Nephron (organoid): ENCODE results near the gene ACTN2.

ENCODE experiments used
- H3K27ac Mint-ChIP-seq, 3 experiments: 2 replicates each; pipeline ENCODE4 v1.8.0; 2020; ENCODE audit warnings: mixed read lengths in 3 of 3, mild to moderate bottlenecking in 2 of 3, moderate library complexity in 1 of 3
- H3K27me3 Mint-ChIP-seq: 2 replicates; pipeline ENCODE4 v1.8.0; 2021; ENCODE audit warnings: low read depth, mild to moderate bottlenecking, moderate library complexity, mixed read lengths
- H3K36me3 Mint-ChIP-seq: 2 replicates; pipeline ENCODE4 v1.8.0; 2020; ENCODE audit warnings: low read depth, mixed read lengths
- H3K4me1 Mint-ChIP-seq: 2 replicates; pipeline ENCODE4 v1.8.0; 2020; ENCODE audit warnings: mixed read lengths
- H3K4me3 Mint-ChIP-seq, 3 experiments: 2 replicates each; pipeline ENCODE4 v1.8.0; 2020; ENCODE audit warnings: mild to moderate bottlenecking in 3 of 3, mixed read lengths in 3 of 3, moderate library complexity in 2 of 3
- H3K9me3 Mint-ChIP-seq: 2 replicates; pipeline ENCODE4 v1.8.0; 2020; ENCODE audit warnings: mixed read lengths
- TF ChIP-seq, protein P1 (sequence below), 3 experiments: fragments of 200-600 bp; sonication (generic); IDR thresholded peaks; one replicate each; pipeline ENCODE4 v1.5.0; 2021; ENCODE audit warnings: antibody characterized with exemption in 3 of 3; ENCODE audit not compliant: unreplicated experiment in 3 of 3

ACTN2 gene

DNA sequence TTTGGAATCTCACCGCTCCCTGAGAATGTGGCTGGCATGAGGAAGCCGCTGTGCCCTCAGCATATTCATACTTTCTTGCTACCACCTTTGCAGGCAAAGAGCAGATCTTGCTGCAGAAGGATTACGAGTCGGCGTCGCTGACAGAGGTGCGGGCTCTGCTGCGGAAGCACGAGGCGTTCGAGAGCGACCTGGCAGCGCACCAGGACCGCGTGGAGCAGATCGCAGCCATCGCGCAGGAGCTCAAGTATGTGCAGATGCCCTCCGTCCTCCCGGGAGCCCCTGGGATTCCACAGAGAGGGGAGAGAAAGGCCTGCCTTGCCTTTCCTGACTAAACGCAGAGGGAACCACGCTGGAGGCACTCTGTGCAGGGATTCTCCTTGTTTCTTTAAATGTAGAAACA, 58.2 kb downstream of the ACTN2 start:
- Mint-ChIP-seq H3K27ac (no peak overlapping the region), H3K27me3 (peaks cover 4% of the 10 kb centered on the region), H3K4me3 (no peak overlapping the region), H3K36me3 (peaks cover 4% of the 10 kb centered on the region), H3K4me1 (no peaks in the 10 kb centered on the region), H3K9me3 (peaks cover 5% of the 10 kb centered on the region)
- TF ChIP-seq, protein P1, sequence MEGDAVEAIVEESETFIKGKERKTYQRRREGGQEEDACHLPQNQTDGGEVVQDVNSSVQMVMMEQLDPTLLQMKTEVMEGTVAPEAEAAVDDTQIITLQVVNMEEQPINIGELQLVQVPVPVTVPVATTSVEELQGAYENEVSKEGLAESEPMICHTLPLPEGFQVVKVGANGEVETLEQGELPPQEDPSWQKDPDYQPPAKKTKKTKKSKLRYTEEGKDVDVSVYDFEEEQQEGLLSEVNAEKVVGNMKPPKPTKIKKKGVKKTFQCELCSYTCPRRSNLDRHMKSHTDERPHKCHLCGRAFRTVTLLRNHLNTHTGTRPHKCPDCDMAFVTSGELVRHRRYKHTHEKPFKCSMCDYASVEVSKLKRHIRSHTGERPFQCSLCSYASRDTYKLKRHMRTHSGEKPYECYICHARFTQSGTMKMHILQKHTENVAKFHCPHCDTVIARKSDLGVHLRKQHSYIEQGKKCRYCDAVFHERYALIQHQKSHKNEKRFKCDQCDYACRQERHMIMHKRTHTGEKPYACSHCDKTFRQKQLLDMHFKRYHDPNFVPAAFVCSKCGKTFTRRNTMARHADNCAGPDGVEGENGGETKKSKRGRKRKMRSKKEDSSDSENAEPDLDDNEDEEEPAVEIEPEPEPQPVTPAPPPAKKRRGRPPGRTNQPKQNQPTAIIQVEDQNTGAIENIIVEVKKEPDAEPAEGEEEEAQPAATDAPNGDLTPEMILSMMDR (IDR thresholded peaks at IDR 0.05; ENCODE audit: unreplicated experiment in 3 of 3): no peak

DNA sequence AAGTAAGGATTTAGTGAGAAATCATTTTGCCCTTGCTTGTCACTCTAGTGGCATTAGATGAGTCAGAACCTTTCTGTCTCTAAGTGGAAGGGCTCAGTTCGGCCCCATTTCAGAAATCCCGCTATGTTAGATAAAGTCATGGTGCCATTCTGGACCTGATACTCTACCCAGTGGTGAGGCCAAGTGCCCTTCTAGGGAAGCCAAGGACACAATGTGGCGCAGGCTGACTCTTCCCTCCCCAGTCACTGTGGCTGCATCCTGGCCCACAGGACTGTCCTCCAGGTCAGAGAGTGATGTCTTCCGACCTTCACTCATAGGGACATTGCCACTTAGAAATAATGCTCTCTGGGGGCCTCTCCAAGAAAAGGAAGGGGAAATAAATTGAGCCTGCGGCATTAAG, 60.5 kb downstream of the ACTN2 start:
- H3K4me3 Mint-ChIP-seq: no peak overlapping the region
- H3K27me3 Mint-ChIP-seq: no peaks in the 10 kb centered on the region
- no peaks in the 10 kb centered on the region for H3K36me3 Mint-ChIP-seq
- H3K9me3 Mint-ChIP-seq: no peaks in the 10 kb centered on the region
- H3K4me1 Mint-ChIP-seq: no peaks in the 10 kb centered on the region
- no peak overlapping the region for H3K27ac Mint-ChIP-seq
- TF ChIP-seq, protein P1 (IDR thresholded peaks at IDR 0.05; ENCODE audit: unreplicated experiment in 3 of 3): no peak

DNA sequence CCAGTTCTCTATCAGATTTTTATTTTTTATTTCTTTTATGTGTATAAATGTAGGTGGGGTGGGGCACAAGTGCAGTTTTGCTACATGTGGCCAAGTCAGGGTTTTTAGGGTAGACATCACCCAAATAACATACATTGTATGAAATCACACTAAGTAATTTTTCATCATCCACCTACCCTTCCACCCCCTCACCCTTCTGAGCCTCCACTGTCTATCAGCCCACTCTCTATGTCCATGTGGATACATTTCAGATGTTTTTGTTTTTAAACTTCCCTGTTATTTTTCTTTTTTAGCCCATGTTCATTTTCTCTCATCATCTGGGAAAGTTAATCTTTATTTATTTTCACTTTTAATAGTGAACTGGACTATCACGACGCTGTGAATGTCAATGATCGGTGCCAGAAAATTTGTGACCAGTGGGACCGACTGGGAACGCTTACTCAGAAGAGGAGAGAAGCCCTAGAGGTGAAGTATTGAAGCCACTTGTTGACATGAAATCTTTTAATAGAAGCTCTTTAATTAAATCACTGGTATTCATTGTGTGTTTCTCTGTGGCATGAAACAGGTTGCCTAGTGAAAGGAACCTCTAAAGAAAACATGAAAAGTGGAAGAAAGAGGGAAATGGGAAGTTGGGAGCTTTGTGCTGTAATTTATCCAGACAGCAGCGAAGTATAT, 61.1 kb downstream of the ACTN2 start:
- no peaks in the 10 kb centered on the region for H3K4me1 Mint-ChIP-seq
- no peaks in the 10 kb centered on the region for H3K36me3 Mint-ChIP-seq
- no peak overlapping the region for H3K4me3 Mint-ChIP-seq
- no peaks in the 10 kb centered on the region for H3K9me3 Mint-ChIP-seq
- TF ChIP-seq, protein P1 (IDR thresholded peaks at IDR 0.05; ENCODE audit: unreplicated experiment in 3 of 3): no peak
- no peaks in the 10 kb centered on the region for H3K27me3 Mint-ChIP-seq
- no peak overlapping the region for H3K27ac Mint-ChIP-seq

DNA sequence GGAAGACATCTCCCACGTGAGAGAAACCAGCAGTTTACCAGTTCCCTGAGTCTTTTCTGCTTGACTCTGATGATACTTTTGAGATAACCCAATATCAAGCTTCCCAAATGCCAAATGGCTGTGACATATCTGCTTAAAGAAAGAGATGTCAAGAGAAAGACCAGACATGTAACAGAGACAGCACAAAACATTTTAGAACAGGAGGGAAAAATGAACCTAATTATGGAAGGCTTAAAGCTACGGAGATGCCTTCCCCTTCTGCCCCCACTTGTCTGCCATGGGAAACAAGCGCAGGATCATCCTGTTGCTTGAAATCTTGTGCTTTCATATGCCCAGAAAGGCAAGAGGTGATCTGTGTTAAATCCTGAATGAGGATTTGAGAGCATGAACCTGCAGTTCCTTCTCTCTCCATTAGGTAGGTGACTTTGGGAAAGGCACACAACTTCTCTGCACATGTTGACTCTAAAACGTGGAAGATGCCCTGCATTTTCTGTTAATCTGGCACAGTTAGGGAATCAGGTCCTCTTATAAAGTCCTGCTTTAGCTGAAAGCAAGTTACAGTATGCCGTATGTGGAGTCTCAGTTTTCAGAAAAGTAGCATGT, 62.1 kb downstream of the ACTN2 start:
- Mint-ChIP-seq H3K4me1 (no peaks in the 10 kb centered on the region), H3K27ac (no peak overlapping the region), H3K9me3 (no peaks in the 10 kb centered on the region), H3K4me3 (no peak overlapping the region), H3K27me3 (no peaks in the 10 kb centered on the region), H3K36me3 (no peaks in the 10 kb centered on the region)
- TF ChIP-seq, protein P1 (IDR thresholded peaks at IDR 0.05; ENCODE audit: unreplicated experiment in 3 of 3): peak; percentile 8 to 21 (median 13)

DNA sequence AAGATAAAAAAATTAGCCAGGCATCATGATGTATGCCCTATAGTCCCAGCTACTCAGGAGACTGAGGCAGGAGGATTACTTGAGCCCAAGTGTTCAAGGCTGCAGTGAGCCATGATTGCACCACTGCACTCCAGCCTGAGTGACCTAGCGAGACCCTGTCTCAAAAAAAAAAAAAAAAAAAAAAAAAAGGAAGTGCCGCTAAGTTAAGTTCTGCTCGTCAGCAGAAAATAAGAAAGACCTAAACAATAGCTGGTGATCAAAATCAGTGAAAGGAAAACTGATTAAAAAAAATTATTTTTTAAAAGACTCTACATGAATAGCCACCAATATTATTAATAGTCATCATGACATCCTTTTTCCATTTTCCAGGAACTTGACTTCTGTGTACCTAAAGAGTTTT, 64.6 kb downstream of the ACTN2 start:
- H3K4me3 Mint-ChIP-seq: no peak overlapping the region
- no peaks in the 10 kb centered on the region for H3K36me3 Mint-ChIP-seq
- no peak overlapping the region for H3K27ac Mint-ChIP-seq
- H3K4me1 Mint-ChIP-seq: no peaks in the 10 kb centered on the region
- H3K9me3 Mint-ChIP-seq: no peaks in the 10 kb centered on the region
- no peaks in the 10 kb centered on the region for H3K27me3 Mint-ChIP-seq
- TF ChIP-seq, protein P1 (IDR thresholded peaks at IDR 0.05; ENCODE audit: unreplicated experiment in 3 of 3): no peak

DNA sequence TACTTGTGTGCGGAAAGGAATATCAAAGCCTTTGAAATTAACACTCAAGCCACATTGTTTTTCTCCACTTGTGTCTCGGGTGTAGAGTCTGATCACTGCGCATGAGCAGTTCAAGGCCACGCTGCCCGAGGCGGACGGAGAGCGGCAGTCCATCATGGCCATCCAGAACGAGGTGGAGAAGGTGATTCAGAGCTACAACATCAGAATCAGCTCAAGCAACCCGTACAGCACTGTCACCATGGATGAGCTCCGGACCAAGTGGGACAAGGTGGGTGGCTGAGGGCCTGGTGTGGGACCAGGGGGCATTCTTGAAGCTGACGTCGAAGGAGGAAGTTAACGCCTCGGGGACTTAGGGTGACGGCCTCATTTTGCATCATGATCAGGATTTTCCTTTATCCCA, 65.1 kb downstream of the ACTN2 start:
- H3K4me3 Mint-ChIP-seq: no peak overlapping the region
- TF ChIP-seq, protein P1 (IDR thresholded peaks at IDR 0.05; ENCODE audit: unreplicated experiment in 3 of 3): no peak
- no peaks in the 10 kb centered on the region for H3K36me3 Mint-ChIP-seq
- no peaks in the 10 kb centered on the region for H3K9me3 Mint-ChIP-seq
- H3K27ac Mint-ChIP-seq: no peak overlapping the region
- H3K27me3 Mint-ChIP-seq: no peaks in the 10 kb centered on the region
- no peaks in the 10 kb centered on the region for H3K4me1 Mint-ChIP-seq
